ENCODE data around the gene DCLRE1B.

DCLRE1B gene

DNA sequence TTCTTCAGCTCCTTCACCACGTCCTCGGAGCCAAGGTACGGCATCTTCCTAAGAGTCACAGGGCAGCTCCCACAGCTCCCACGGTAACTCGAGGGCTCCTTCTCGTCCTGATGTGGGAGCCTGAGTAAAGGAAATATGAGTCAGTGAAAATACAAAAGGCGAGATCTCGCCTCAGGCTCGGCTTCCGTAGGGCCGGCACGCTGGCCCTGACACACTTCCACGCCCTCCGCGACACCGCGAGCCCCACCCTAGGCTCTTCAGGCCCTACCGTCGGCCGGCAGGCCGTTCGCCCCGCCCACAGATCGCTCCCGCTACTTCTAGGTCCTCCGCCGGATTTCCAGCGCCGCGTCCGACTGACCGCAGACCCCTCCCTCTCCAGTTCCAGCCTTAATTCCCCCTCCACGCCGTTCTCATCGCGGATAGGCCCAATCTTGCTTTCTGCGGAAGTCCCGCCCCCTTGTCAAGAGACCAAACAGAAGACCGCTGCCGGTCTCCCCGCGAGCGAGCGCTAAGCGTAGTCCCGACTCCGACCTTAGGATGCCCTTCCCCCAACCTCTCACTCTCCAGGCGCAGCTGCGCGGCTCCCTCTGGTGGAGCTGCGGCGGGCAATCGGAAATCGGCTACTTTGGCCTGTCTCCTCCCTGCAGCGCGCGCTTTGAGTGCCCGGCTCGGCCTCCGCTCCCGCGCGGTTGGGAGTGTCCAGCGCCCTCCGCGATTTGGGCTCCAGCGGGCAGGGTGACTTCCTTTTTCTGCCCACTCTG, at the start of gene DCLRE1B, which contains the start of gene AP4B1:
TSS of gene DCLRE1B (plus strand) at position 653 of the 761 bp plus-strand sequence. CDS start 261 bp downstream, outside the sequence.
TSS of gene AP4B1 (minus strand) at position 126 of the 761 bp plus-strand sequence. CDS start at position 44, 82 bp downstream.
- peak; percentile 88 to 95 for DNase-seq (ENCODE audit: low read depth in 2 of 2)

DNA sequence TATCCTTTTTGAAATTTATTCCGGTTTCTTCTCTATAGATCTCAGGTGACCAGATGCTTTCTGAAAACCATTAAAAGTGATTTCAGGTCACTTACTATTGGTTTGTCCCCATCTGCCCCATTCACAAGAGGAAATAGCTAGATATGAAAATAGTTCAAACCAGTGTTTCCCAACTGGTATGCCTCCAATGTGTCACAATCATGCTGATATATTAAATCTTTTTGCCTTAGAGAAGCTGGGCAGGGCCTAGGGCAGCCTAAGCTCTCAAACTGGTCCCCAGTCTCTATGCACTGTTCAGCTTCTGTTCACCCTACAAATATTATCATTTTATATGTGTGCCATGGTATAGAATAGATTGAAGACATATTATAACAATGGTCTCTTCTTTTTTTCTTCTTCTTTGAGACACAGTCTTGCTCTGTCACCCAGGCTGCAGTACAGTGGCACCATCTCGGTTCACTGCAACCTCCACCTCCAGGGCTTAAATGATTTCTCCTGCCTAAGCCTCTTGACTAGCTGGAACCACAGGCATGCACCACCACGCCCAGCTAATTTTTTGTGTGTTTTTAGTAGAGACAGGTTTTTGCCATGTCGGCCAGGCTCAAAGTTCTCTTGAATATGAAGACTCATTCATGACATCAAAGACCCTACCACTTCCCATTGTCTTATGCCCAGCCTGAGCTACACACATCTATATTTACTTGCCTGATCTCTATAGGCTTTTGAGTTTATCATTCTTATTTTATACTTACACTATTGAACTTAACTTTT, 49.3 kb upstream of the DCLRE1B start:
- DNase-seq (ENCODE audit: low read depth in 2 of 2): no peak

- DNase-seq (ENCODE audit: low read depth in 2 of 2): no peak
These were observed 48.7 kb upstream of the DCLRE1B start for GRCh38 chr1:113856401-113856790.

DNA sequence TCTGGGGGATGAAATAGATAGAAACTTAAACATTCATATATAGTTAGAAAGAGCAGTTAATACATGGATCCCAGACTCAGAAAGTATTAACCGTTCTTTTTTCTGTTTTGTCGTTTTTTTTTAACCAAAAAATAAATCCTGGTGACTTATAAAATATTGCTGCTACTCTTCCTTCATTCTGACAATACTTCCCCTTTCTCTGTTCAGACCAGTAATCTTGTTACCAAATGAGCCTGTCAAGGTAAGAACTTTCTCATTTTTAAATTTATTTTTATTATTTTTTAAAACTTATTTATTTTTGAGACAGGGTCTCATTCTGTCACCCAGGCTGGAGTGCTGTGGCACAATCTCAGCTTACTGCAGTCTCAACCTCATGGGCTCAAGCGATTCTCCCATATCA, 47.4 kb upstream of the DCLRE1B start:
- no peak for DNase-seq (ENCODE audit: low read depth in 2 of 2)

GRCh38 chr1:113858418-113858817, 46.7 kb upstream of the DCLRE1B start:
- DNase-seq (ENCODE audit: low read depth in 2 of 2): no peak

DNA sequence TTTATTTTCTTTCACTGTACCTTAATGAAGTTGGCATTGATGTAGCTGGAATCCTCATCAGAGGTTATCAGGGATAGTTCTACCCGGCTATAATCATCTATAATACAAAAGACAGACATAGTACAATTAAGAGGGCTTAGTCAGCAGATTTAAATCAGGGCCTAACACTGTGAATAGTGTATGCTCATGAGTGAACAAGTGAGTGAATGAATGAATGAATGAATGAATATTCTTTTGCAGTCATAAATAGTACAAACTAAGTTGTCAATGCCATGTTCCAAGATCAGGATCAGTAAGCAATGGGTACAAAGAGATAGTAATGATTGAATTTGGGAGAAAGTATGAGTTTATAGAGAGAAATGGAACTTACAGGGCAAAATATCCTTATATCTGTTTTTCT, 46.1 kb upstream of the DCLRE1B start:
- no peak for DNase-seq (ENCODE audit: low read depth in 2 of 2)

GRCh38 chr1:113859478-113860175, 45.5 kb upstream of the DCLRE1B start:
- no peak for DNase-seq (ENCODE audit: low read depth in 2 of 2)

DNA sequence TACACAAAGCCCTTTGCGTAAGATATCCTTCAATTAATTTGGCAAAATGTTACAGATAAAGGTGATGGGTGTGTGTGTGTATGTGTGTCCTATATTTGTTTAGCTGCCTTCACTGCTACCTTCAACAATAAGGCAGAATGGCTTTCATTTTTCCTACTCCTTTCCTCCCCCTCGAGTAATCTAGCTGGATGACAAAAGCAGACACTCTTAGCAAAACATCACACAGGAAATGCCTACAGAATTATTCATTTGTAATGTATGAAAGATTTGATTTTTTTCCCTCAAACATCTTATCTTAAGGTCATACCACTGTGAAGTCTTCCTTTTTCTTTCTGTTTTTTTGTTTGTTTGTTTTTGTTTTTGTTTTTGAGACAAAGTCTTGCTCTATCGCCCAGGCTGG, 44.2 kb upstream of the DCLRE1B start:
- DNase-seq (ENCODE audit: low read depth in 2 of 2): no peak

GRCh38 chr1:113861641-113862040, 43.5 kb upstream of the DCLRE1B start:
- DNase-seq (ENCODE audit: low read depth in 2 of 2): no peak

- DNase-seq (ENCODE audit: low read depth in 2 of 2): no peak
These were observed 36.6 kb upstream of the DCLRE1B start for GRCh38 chr1:113868387-113869083.

GRCh38 chr1:113870778-113871177, 34.3 kb upstream of the DCLRE1B start:
- no peak for DNase-seq (ENCODE audit: low read depth in 2 of 2)

DNA sequence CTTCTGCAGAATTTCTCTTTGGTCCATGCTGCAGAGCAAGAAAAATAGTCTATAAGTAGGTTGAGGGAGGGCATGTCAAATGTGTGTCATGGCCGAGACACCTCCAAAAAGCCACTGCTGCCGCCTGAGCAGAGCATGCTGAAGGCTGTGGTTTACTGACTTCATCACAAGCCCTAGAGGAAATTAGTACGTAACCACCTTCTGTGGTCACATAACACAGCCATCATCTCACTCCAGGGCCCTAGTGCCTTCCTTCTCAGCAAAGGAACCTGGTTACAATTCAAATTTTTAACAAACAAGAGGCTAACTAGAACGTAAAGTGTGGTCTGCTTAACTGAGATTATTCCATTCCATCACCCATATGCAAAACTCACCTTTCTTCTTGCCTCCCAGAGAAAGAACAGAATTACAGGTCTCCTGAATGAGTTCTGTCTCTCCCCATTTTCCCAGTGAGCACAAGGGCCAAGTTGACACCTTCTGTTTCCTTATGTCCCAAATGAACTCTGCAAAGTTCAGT, 33.5 kb upstream of the DCLRE1B start, which contains the start of gene PTPN22:
TSS of gene PTPN22 (minus strand) at position 116 of the 517 bp plus-strand sequence.
- peak; percentile 54 to 69 for DNase-seq (ENCODE audit: low read depth in 2 of 2)

DNA sequence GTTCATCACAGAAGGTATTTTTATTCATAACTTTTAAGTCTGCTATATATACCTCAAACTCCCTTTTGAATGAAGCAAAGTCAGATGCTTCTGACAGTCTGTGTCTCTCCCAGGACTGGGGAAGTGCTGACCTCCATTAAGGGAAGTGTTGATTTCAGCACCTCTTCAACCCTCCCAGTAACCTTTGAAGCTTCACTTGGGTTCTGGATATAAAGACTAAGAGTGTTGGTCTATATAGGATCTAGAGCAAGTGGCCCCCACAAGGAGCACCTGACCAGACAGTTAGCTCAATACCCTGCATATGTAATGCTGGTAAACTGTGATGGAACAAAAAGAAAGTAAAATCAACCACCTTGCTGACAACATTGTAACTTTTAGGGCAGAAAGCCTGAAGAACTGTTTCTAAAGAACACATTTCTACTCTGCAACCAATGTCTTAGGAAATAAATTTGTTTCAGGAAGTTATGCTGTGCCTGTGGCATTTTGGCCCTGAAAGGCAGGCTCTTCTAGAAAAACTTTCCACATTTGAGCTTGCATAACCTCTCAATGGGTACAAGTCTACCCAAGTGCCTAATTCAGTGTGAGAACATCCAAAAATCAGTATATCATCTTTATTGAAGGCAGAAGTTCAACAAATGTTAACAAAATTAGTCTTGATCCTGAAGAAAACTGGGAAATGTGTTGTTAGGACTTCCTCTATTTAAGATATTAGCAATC, 32.7 kb upstream of the DCLRE1B start:
- no peak for DNase-seq (ENCODE audit: low read depth in 2 of 2)

GRCh38 chr1:113874012-113874879, 30.9 kb upstream of the DCLRE1B start:
- DNase-seq (ENCODE audit: low read depth in 2 of 2): no peak

DNA sequence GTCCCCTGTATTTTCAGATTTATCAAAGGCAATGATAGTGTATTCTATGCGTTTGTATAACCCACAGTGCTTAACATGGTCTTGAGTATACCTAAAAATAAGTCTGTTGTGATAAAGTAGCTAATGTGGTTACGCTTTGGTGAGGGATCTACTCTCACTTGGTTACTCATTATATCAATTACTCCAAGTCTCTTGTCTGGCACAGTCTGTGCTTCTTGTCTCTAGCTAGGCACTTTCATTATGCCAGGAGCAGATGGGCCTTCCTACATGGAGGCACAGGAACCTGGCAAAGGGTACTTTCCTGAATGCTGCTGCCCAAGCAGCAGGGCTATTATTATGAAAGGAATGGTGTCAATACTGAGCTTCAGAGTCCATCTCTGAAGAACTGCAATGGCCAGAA, 29.4 kb upstream of the DCLRE1B start:
- DNase-seq (ENCODE audit: low read depth in 2 of 2): no peak

DNA sequence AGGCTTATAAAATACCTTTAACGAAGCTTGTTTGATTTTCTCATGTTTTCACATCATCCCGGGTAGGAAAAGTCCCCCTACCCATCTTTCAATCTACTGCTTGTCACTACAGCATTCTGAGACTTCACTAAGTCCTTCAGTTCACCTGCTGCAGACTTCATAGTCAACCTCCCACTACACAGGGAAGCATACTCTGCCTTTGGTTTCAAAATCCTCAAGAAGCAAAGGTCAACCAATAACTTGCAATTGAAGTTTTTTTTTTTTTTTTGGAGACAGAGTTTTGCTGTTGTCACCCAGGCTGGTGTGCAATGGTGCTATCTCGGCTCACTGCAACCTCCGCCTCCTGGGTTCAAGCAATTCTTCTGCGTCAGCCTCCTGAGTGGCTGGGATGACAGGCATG, 28.9 kb upstream of the DCLRE1B start:
- DNase-seq (ENCODE audit: low read depth in 2 of 2): no peak

GRCh38 chr1:113879739-113880038, 25.4 kb upstream of the DCLRE1B start:
- DNase-seq (ENCODE audit: low read depth in 2 of 2): no peak

DNA sequence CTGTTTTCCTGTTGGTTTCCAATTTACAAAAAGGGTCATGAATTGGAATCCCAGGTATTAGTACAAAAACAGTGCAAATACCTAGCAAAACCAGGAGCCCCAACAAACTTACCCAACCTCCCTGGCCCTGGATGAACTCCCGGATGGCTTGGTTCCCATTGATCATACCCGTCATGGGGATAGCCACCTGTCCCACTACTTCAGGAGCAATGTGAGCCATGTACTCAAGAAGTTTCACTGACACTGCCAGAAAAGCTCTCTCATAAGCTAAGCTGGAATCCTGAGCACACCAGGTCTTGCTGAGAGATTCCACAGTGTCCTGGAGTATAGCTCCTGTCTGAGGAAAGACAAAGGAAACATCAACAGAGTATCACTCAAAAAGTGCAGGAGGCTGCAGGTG, 23.5 kb upstream of the DCLRE1B start:
- no peak for DNase-seq (ENCODE audit: low read depth in 2 of 2)

DNA sequence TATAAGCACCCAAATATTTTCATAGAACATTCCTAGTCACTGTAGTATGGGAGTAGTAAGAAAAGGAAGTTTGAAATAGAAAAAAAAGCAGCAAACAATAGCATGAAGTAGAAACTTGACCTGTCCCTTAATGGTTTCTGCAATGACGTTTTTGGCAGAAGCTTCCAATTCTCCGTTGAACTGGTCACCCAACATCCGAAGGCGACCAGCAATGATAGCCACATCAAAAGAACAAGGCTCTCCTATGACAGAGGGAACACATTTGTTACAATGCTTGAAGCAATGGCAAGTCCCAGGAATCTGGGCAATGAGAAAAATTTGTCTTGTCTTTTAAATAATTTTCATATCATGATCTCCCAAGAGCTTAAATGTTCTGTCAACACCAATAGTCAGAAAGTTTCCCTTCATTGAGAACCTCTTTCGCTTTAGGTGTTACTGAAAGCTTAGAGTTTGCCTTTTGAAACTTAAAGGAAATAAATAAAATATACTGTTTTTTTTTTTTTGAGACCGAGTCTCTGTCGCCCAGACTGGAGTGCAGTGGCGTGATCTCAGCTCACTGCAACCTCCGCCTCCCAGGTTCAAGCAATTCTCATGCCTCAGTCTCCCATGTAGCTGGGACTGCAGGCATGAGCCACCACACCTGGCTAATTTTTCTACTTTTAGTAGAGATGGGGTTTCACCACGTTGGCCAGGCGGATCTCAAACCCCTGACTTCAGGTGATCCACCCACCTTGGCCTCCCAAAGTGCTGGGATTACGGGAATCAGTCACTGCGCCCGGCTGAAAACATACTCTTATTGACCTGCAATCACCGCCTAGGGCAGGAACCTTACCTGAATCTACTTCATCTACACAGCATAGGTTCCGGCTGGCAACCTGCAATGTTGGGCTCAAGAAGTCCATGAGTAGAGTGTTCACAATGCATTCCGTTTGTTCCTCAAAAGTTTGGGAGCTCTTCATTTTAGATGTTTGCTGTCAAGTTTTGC, 18.4 kb upstream of the DCLRE1B start:
- no peak for DNase-seq (ENCODE audit: low read depth in 2 of 2)

Measured in stimulated activated CD8-positive, alpha-beta memory T cell treated with anti-CD3 and anti-CD28 coated beads, Interleukin-2, amount 100 ng/mL, for 1 hour (primary cell).